HG02970 (cell line): ENCODE measurements around the gene OSGEP.

ENCODE experiments used
- ATAC-seq: cut with Tn5 transposase; IDR thresholded peaks from one replicate; pipeline ENCODE4 v1.9.1; 2021; ENCODE audit warnings: mild to moderate bottlenecking, moderate library complexity, moderate number of reproducible peaks; ENCODE audit not compliant: unreplicated experiment, low FRiP score

Gene OSGEP

DNA sequence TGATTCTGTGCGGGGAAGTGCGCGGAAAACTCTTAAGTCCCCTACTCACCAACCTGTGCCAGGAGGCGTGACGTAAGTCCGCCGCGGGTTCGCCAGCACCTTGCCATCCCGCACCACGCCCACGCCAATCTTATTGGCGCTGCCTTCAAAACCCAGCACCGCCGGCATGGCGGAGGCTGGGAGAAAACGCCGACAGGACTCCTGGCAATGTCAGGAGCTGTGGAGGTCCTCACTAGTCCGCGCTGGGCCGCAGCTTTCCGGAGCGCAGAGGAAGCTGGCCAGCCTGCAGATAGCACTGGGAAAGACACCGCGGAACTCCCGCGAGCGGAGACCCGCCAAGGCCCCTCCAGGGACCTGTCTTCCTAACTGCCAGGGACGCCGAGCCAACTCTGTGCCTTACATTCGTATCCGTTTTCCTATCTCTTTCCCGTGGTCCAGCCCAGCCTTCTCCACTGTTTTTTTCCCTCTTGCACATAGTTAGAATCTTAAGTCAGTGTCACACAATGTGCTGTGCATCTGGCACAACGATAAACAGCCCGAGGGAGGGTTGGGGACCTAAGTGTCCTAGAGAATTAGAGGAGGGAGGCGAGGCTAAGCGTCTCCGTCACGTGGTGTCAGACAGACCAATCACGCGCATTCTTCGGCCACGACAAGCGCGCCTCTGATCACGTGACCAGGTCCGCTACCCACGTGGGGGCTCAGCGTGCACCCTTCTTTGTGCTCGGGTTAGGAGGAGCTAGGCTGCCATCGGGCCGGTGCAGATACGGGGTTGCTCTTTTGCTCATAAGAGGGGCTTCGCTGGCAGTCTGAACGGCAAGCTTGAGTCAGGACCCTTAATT lies at the start of gene OSGEP, which contains the start of gene APEX1:
OSGEP (minus strand) TSS at position 297 of the 839 bp plus-strand sequence; CDS start at position 168, 129 bp downstream.
APEX1 (plus strand) TSS at position 711 of the 839 bp plus-strand sequence. CDS start 420 bp downstream, outside the sequence.
- peak; percentile 79 for ATAC-seq

DNA sequence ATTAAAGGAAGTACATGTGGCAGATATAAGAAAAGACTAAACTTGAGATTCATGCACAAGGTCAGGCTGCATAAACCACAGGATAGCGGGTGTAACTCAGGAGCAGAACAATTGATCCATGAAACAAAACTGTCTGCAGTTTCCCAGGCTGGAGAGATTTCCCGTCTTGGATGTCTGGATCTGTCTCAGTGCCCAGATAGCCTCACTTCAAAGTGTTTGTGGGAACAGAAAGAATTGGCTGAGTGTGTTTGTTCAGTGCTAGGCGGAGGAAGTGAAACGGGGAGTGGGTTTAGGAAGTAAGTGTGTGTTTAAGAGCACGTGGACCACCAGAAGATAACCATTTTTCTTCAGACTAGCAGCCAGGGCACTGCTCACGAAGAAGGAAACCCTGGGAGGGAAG lies 49.3 kb upstream of the OSGEP start:
- no peak for ATAC-seq

DNA sequence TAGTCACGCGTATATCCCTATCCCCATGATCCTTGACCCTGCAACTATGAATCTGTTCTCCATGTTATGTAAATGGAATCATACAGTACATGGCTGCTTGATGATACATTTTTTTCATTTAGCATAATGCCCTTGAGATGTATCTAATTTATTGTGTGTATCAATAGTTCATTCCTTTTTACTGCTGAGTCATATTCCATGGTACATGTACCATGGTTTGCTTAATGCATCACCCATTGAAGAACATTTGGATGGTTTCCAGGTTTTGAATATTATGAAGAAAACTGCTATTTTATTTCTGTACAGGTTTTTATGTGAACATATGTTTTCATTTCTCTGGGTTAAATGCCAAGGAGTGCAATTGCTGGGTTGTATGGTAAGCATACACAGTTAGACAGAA lies 46.7 kb upstream of the OSGEP start:
- ATAC-seq = no peak

DNA sequence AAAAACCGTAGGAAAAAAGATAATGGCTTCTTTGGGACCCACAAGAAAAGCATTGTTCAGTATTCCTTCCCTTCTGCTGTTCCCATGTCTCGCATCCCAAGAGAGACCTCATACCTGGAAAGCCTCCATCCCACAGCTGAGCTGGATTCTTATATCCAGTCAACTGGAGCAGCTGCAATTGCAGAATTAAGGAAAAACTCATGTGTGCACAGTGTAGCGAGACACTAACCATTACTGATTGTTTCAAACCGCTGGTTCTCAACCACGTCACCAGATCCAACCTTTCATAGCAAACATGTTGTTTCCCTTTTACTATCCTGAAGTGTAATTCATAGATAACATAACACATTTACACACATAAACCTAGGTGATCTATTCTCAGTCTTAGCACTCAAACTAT lies 45.3 kb upstream of the OSGEP start:
- ATAC-seq = no peak

DNA sequence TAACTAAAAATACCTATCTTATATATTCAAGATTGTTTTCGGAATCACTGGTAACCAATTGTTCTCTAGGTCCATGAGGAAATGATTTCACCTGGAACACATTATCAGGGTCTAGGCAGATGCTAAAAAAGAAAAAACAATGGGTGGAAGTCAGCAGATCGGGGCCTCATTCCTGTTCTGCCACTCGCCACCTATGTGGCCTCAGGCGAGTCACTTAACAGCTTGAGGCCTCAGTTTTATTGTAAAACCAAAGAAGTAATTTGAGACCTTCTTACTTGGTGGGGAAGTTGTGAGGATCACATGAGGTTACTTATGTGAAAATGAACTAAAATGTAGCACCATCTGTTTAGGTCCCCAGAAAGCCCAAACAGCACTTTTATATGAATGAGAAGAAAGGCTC lies 44.5 kb upstream of the OSGEP start:
- ATAC-seq = no peak

DNA sequence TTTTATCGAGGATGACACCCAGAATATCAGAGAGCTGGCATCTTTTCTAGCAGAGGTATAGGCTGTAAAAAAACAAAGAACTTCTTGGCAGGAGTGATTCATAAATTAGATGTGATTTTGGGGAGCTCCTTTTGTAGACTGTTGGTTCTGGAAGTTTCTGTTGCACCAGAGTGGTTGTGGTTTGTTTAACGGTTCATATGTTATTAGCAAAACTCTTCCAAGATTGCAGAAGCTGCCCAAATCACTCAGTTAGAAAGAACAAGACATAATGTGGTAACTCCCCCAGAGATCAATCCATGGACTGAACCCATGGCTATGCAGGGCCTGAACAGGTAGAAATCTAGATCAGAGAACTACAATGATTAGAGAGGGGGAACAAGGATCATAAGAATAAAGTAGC lies 44.0 kb upstream of the OSGEP start:
- ATAC-seq = no peak

DNA sequence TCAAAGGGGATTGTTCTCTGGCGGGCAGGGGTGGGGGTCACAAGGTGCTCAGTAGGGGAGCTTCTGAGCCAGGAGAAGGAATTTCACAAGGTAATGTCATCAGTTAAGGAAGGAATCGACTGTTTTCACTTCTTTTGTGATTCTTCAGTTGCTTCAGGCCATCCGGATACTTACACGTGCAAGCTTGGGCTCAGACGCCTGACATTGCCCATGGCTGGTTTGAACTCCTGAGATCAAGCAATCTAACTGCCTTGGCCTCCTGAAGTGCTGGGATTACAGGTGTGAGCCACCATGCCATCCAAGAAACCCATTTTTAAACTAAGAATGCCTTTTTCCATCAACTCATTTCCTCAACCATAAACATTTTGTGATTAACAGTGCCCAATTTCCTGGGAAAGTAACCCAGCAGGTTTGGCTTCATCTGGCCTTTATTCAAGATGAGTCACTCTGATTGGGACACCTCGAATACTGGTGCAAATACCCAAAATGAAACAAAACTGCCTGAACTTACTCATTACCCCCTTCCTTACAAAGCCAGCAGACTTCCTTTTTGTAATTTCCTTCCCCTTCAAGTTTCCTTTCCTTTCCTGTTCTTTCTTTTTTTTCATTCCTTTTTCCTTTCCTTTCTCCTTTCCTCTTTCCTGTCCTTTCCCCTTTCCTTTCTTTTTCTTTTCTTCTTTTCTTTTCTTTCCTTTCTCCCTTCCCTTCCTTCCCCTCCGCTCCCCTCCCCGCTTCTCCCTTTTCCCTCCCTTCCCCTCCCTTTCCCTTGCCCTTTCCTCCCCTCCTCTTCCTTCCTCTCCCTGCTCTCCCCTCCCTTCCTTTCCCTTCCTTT lies 40.5 kb upstream of the OSGEP start:
- ATAC-seq = no peak

DNA sequence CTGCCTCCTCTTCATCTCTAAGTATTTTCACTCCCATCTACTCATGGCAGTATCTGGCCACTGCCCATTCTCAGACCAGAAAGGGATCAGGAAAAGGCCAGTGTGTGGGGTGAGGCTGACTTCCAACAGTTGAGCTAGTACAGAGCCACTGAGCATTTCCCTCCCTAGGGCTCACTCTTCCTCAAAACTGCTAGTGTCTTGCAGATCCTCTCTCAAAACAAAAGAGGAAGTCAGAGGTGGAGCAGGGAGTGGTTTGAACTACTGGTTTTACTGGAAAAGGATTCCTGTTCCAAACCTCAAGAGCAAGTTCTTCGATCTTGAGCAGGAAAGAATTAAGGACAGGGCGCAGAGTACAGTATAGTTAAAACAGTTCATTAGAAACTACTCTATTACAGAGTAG lies 39.0 kb upstream of the OSGEP start:
- ATAC-seq = no peak

DNA sequence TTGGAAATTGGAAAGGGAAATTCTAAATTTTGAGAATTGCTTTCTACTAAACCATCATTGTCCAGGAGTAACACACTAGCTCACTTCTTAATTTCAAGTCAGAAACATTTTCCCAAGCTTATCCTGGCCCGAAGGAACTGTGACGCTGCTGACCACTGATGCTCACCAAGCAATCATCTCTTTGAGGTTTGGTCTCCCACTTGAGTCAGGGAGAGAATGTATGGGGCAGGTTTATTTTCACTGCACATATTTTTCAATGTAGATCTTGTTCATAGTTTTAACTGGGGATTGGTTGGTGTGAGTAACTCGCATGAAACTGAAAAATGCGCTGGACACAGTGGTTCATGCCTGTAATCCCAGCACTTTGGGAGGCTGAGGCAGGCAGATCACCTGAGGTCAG lies 37.9 kb upstream of the OSGEP start:
- ATAC-seq = no peak

DNA sequence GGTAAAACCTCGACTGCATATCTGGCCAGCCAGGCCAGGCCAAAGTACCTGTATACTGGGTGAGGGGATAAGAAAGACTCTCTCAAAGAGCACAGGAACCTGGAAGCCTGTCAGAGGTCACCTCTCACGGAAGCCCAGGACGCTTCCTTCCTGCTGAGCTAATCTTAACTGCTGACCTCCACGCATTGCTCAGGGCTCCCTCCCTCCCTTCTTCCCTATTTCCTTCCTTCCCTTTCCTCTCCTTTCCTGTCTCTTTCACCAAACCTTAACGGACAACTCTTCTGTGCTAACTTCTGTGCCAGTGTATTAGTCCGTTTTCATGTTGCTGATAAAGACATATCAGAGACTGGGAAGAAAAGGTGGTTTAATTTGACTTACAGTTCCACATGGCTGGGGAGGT lies 36.0 kb upstream of the OSGEP start:
- no peak for ATAC-seq

DNA sequence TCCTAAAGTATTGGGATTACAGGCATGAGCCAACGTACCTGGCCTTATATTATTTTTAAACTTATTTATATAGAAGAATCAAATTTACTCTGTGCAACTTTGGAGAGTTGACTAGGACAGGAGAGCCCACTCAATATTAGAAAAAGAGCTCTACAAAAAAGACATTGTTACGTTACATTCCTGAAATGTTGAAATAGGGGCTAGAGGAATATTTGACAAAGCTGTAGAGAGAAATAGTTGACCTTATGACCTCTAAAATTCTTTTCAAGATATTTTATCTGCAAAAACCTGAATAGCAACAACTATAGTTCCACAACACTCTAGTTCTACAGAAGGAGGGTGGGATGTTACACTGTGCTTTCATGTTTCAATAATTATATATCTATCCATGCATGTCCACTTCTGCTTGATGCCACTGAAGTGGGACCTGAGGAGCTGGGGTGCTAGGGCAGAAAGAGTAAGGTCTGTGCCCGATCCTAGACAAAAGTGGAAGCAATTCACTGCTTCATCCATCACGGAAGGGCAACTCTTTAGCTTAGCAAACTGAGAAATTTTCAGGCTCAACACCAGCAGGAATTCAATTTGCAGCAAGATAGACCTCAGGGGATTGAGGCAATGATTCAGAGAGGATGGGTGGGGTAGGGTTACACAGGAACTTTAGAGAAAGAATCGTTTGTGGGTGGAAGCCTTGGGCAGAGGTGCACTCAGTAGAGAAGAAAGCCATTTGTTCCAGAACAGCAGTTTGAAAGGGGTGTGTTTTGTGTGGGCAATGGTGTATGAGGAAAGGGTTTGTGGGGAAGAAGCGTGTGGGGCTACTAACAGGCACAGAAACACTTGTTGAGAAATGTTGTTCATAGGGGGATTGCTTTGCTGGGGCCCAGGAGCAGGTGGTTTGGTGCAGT lies 34.7 kb upstream of the OSGEP start:
- no peak for ATAC-seq

DNA sequence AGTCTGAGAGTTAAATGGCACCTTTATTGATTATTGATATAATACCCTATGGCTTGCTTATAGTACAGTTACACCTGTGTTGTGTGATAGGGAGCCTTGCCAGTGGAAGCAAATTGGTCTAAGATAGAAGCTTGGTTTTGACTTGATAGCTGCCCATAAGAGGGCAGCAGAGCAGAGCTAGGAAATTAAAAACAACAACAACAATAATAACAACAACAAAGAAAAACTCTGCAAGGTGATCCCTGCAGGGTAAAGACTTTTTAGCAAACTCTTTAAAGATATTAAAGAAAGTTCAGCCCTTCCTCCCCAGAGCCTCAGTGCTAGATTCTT lies 32.7 kb upstream of the OSGEP start:
- no peak for ATAC-seq

DNA sequence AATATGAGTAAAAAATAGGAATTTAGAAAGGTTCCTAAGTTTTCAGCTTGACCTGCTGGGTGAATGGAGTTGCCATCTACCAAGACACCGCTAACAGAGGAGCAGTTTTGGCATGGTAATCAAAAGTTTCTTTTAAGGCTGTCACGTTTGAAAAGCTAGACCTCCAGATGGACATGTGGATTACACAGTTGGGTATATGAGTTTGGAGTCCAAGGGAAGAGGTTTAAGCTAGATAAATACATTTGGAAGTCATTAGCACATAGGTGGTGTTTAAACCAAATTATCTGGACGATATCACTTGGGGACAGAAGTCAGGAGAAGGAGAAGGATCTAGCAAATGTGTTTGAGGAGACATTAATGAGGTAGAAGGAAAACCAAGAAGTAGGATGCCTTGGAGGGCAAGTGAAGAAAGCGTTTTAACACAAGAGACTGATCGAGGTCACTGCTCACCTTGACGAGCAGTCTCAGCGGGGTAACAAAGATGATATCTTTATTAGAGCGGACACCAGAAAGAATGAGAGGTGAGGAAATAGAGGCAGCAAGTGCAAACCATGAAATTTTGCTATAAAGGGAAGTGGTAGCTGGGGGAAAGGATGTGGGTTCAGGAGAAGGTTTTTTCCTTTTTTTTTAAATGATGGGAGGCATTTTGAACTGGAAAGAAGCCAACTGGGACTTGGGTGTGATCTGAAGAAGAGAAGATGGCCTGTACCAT lies 32.2 kb upstream of the OSGEP start:
- ATAC-seq = no peak

DNA sequence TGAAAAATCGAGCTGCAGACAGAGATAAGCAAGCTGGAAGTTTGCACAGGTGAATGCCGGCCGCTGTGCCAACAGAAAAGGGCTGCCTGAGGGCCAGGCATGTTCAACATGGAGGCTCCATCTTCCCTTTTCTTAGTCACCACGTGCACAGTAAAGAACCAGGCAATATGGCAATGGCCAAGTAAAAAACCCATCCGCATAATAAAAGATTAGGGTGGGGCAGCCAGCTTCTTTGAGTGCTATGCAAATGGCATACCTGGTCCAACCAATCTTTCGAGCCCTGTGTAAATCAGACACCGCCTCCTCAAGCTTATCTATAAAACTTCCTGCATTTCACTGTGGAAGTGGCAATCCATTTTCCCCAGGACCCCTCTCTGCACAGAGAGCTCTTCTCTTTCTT lies 31.3 kb upstream of the OSGEP start:
- ATAC-seq = no peak

DNA sequence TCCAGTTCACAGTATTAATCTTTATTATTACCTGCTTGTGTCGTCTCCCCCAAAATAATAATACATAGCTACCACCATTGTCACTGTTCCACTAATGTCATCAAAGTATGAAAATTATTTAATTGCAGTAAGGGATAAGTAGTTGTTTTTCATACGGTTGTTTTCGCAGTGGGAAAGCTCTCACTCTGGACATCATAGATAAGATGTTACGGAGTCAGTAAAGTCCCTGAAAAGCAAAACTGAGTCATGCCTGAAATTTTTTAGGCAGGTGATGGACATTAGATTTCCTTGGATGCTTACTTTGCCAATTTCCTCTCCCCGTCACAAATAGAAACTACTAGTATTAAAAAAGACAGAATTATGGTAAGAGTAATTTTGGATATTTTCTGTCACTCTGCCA lies 27.8 kb upstream of the OSGEP start:
- no peak for ATAC-seq

DNA sequence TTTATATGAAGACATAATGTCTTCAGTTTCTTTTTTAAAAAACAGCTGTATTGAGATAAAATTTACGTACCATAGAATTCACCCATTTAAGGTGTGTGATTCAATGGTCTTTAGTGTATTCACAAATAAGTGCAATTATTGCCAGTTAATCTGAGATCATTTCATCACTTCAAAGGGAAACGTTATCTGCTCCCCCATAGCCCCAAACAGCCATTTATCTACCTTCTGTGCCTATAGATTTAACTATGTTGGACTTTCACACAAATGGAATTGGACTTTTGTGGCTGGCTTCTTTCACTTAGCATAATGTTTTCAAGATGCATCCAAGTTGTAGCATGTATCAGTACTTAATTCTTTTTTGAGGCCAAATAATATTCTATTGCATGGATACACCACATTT lies 24.3 kb upstream of the OSGEP start:
- no peak for ATAC-seq

DNA sequence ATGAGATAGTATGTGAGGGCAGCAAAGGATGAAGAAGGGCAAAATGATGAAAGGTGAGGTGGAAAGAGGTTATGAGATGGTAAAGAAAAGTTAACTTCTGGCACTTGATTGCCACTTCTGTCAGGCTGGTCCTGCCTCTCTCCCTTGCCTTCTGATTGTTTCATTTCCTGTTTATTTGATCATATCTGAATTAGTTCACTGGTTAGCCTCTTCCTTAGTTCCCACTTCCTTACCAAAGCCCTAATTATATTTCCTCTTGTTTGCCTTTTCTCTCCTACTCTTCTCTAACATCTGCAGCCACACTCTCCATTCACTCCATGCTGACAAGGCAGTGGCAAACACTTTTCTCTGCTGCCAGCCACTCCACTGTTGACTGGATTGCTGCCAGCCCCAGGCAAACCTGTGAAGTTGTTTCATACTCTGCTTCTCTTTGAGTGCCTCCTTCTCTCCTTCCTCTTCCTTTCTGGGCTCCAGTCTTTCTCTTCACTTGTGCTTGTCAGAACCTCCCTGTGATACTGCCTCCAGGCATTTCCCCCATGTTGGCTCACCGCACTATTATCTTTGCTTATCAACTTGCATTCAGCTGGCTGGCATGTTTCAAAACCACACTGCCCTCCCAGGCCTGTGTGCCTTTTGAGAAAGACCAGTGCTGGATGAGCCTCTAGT lies 22.7 kb upstream of the OSGEP start:
- ATAC-seq = no peak

DNA sequence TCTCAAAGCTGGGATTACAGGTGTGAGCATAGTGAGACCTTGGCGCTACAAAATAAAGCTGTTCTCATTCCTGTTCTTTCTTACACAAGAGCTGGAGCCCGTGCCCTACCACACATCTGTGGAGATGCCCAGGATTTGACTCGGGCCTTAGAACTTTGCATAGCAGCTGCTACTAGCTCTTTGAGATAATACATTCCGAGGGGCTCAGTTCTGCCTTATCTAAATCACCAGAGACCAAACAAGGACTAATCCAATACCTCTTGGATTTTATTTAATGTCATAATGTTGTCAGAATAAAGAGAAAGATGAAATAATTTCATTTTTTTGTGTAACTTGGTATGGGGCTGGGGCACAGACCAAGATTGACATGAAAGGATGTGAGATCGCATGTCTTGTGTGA lies 22.2 kb upstream of the OSGEP start:
- ATAC-seq = no peak

DNA sequence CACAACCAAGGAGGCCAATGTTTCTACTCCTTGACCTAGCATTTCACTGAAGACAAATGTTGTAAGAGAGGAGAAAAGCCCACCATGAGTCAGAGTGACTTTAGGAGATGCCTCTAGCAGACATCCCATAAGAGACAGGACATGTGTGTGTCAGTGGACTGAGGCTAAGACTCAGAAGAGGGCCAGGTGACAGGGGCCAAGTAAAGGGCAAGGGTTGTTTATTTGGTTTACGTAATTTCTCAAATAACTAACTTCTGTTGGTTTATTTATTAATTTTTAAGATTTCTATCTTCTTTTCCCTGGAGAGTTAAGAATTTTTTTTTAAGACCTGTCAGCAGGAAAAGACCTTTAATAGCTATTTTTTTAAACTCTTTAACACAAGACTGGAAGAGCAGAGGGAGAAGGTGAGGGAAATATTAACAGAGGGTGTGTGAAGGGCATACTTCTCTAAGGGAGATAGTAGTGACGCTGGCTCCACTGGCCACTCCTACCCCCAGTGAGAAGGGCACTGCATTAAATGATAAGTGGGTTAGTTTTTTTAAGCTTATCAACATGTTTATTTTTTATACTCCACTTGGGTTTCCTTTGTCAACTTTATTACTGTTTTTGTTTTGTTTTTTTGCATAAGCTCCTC lies 18.0 kb upstream of the OSGEP start:
- no peak for ATAC-seq
